HCT116 (cell line): ENCODE results near the gene ASAP2. TPM values are rescaled to one million over a fixed set of nuclear protein-coding genes. Genes with fewer than 3 reads are reported as not detected.

Source experiments
- ATAC-seq: fragments of 200-7000 bp; cut with Tn5 transposase; 2 replicates; pipeline ENCODE4 v1.9.1; 2020; ENCODE audit warnings: mild to moderate bottlenecking, moderate library complexity
- BruUV-seq: library from RNA; stranded (reverse); fragments of 400-500 nt; replicated peaks from 2 replicates; lab custom pipeline; 2021; lab: Mats Ljungman, UMichigan
- CTCF ChIA-PET: fragments of 300-600 bp; sonication (Branson Sonifier 250); formaldehyde crosslinking; loops from one replicate; lab custom pipeline; 2021; ENCODE audit warnings: antibody characterized with exemption; lab: Charles Lee
- POLR2A ChIA-PET: fragments of 300-600, 350-600 bp; sonication (Branson Sonifier 250); formaldehyde crosslinking; loops from one replicate; lab custom pipeline; 2021; ENCODE audit warnings: antibody characterized with exemption; lab: Charles Lee
- RAD21 ChIA-PET, 2 experiments: fragments of 300-600 bp; sonication (Branson Sonifier 250); formaldehyde crosslinking; loops; one replicate each; lab custom pipeline; 2023; ENCODE audit warnings: low total read pairs in 2 of 2; ENCODE audit not compliant: uncharacterized antibody in 2 of 2, unreplicated experiment in 2 of 2, low non-redundant PET in 1 of 2; lab: Charles Lee
- DNase-seq: peaks from one replicate; pipeline ENCODE4 v3.0.0-alpha.2; 2010; ENCODE audit warnings: low read depth, low spot score
- H2AFZ ChIP-seq: fragments of 200-600 bp; shearing (Covaris generic), sonication (generic); 2 replicates; pipeline ENCODE4 v1.6.1; 2017; ENCODE audit warnings: low read depth, mixed run types, mixed read lengths, antibody characterized with exemption, low read length; ENCODE audit not compliant: poor library complexity, severe bottlenecking
- H3K27ac ChIP-seq: 2 replicates; pipeline ENCODE4 v1.5.1; 2012; ENCODE audit warnings: low read depth, low read length
- H3K27me3 ChIP-seq: fragments of 200-600 bp; sonication (generic); 2 replicates; pipeline ENCODE4 v1.6.1; 2016; ENCODE audit warnings: mixed run types, low read length, mixed read lengths; ENCODE audit not compliant: insufficient read depth
- H3K36me3 ChIP-seq, 2 experiments: fragments of 200-500 bp in 1 of 2; fragments of 200-600 bp in 1 of 2; sonication (Bioruptor generic) in 1 of 2; sonication (generic) in 1 of 2; 2 replicates each; pipeline versions ENCODE4 v1.5.1 to v1.6.1; 2014 to 2016; ENCODE audit warnings: low read length in 2 of 2, inconsistent platforms in 1 of 2, mixed read lengths in 1 of 2, mixed run types in 1 of 2; ENCODE audit not compliant: insufficient read depth in 2 of 2, control insufficient read depth in 1 of 2
- H3K4me1 ChIP-seq, 2 experiments: fragments of 200-600 bp in 1 of 2; sonication (generic) in 1 of 2; 2 replicates each; pipeline versions ENCODE4 v1.5.1 to v1.6.1; 2012 to 2017; ENCODE audit warnings: low read length in 2 of 2, inconsistent platforms in 1 of 2, mild to moderate bottlenecking in 1 of 2, mixed read lengths in 1 of 2, mixed run types in 1 of 2, moderate library complexity in 1 of 2; ENCODE audit not compliant: insufficient read depth in 2 of 2, control insufficient read depth in 1 of 2
- H3K4me2 ChIP-seq: fragments of 200-600 bp; sonication (generic); 2 replicates; pipeline ENCODE4 v1.6.1; 2017; ENCODE audit warnings: mixed run types, low read length, mixed read lengths
- H3K4me3 ChIP-seq, 2 experiments: fragments of 200-600 bp in 1 of 2; sonication (generic) in 1 of 2; replicated peaks in 1 of 2; 2 replicates each; pipeline ENCODE4 v1.5.1; 2011 to 2016; ENCODE audit warnings: low read length in 2 of 2, control low read depth in 1 of 2, low read depth in 1 of 2, mild to moderate bottlenecking in 1 of 2, mixed read lengths in 1 of 2, mixed run types in 1 of 2
- H3K79me2 ChIP-seq: fragments of 200-600 bp; sonication (generic); 2 replicates; pipeline ENCODE4 v1.6.1; 2017; ENCODE audit warnings: mild to moderate bottlenecking, mixed run types, low read length, moderate library complexity, mixed read lengths; ENCODE audit not compliant: insufficient read depth
- H3K9ac ChIP-seq: fragments of 200-600 bp; sonication (generic); 2 replicates; pipeline ENCODE4 v1.6.1; 2016; ENCODE audit warnings: low read length, mixed read lengths
- H3K9me2 ChIP-seq: fragments of 200-600 bp; sonication (generic), shearing (Covaris generic); 2 replicates; pipeline ENCODE4 v1.6.1; 2017; ENCODE audit warnings: mixed run types, mild to moderate bottlenecking, moderate library complexity; ENCODE audit not compliant: insufficient read depth
- H3K9me3 ChIP-seq, 2 experiments: fragments of 200-500 bp in 1 of 2; fragments of 200-600 bp in 1 of 2; sonication (Bioruptor generic) in 1 of 2; sonication (generic) in 1 of 2; 2 replicates each; pipeline ENCODE4 v1.6.1; 2014 to 2017; ENCODE audit warnings: low read length in 2 of 2, mixed read lengths in 2 of 2, inconsistent platforms in 1 of 2, low read depth in 1 of 2, mild to moderate bottlenecking in 1 of 2, mixed run types in 1 of 2, moderate library complexity in 1 of 2; ENCODE audit not compliant: control insufficient read depth in 1 of 2, insufficient read depth in 1 of 2
- H4K20me1 ChIP-seq: fragments of 200-600 bp; sonication (generic), shearing (Covaris generic); 2 replicates; pipeline ENCODE4 v1.6.1; 2017; ENCODE audit warnings: mixed run types, mild to moderate bottlenecking, moderate library complexity; ENCODE audit not compliant: insufficient read depth
- CEBPB ChIP-seq: IDR thresholded peaks from 2 replicates; pipeline ENCODE4 v1.6.1; 2012; ENCODE audit warnings: low read depth
- CTCF ChIP-seq, 3 experiments: fragments of 200-600 bp in 1 of 3; sonication (generic) in 1 of 3; IDR thresholded peaks in 2 of 3; conservative IDR thresholded peaks in 1 of 3; 2 replicates each; pipeline ENCODE4 v1.5.1; 2012 to 2017; ENCODE audit warnings: low read depth in 2 of 3, low read length in 2 of 3, antibody characterized with exemption in 1 of 3, borderline replicate concordance in 1 of 3, control low read depth in 1 of 3, mild to moderate bottlenecking in 1 of 3, mixed read lengths in 1 of 3, mixed run types in 1 of 3, moderate library complexity in 1 of 3; ENCODE audit not compliant: insufficient read depth in 1 of 3
- MAX ChIP-seq: IDR thresholded peaks from 2 replicates; pipeline ENCODE4 v1.6.1; 2012
- POLR2AphosphoS5 ChIP-seq: IDR thresholded peaks from 2 replicates; pipeline ENCODE4 v1.6.1; 2011; ENCODE audit warnings: mild to moderate bottlenecking, low read depth, low read length, moderate library complexity
- RAD21 ChIP-seq: IDR thresholded peaks from 2 replicates; pipeline ENCODE4 v1.6.1; 2012; ENCODE audit warnings: low read depth, mild to moderate bottlenecking
- ZNF274 ChIP-seq: fragments of 200-500 bp; sonication (Bioruptor generic); IDR thresholded peaks from 2 replicates; pipeline ENCODE4 v1.6.1; 2014; ENCODE audit warnings: mild to moderate bottlenecking, low read depth, low read length, inconsistent platforms
- intact Hi-C: fragments of 100-400 bp; cut with micrococcal nuclease; formaldehyde crosslinking; loops from 2 replicates; pipeline ENCODE4 v1.10.0; 2022
- total RNA-seq: library from RNA; stranded (reverse); gene quantifications from one replicate; pipeline ENCODE4 v1.2.1, GENCODE V29; 2021; ENCODE audit not compliant: unreplicated experiment

The ASAP2 gene
- total RNA-seq, 1 experiment from 2014 or later: 16.5 TPM

- TF ChIP-seq CTCF (IDR thresholded peaks at IDR 0.05 in 2 of 3, conservative IDR thresholded peaks at IDR 0.05 in 1 of 3; ENCODE audit: borderline replicate concordance in 1 of 3, insufficient read depth in 1 of 3, low read depth in 2 of 3, low read length in 2 of 3): no peak
- no peak for TF ChIP-seq CEBPB
- TF ChIP-seq POLR2AphosphoS5: peak; percentile 74
- no peak for TF ChIP-seq RAD21
- TF ChIP-seq, all 23 proteins: peak for 11
Observed at GRCh38 chr2:9423100-9423921, 216.7 kb downstream of the ASAP2 start, which contains the start of the genes CPSF3 and ITGB1BP1 (continued).

- no peaks in the 10 kb centered on the region for H3K36me3 ChIP-seq
- H4K20me1 ChIP-seq: no peaks in the 10 kb centered on the region
- H3K4me2 ChIP-seq: peak overlapping the region; percentile 98
- TF ChIP-seq ZNF274: no peak
- no peak for TF ChIP-seq MAX
- no peaks in the 10 kb centered on the region for H3K9me3 ChIP-seq
- peaks cover 13 to 28% of the 10 kb centered on the region in 2 experiments; a peak in 3 of 4 replicates for H3K4me1 ChIP-seq
- H3K9ac ChIP-seq: peak overlapping the region; percentile 99
- no peak for ATAC-seq
- no peaks in the 10 kb centered on the region for H3K9me2 ChIP-seq
- H3K27ac ChIP-seq: peak overlapping the region; percentile 84
- intact Hi-C loops: loop anchor here (1.0 kb wide), 2 partner anchors 37 to 282 kb away; no protein-coding TSS in a partner anchor
- ChIA-PET CTCF (no interaction called here), POLR2A (interaction anchor here (0.5 kb wide), 1 partner anchor 207 kb away, joined by 3 read pairs; the partner anchor contains the start of gene YWHAQ), RAD21 (no interaction called here)
- H3K27me3 ChIP-seq: no peaks in the 10 kb centered on the region
- BruUV-seq: TSS peak; percentile 81
- no peak overlapping the region for H2AFZ ChIP-seq
- no peak for DNase-seq
- H3K4me3 ChIP-seq: peak overlapping the region; percentile 57 to 99
- H3K79me2 ChIP-seq: peaks cover 60% of the 10 kb centered on the region
Observed at GRCh38 chr2:9423922-9424272, 217.3 kb downstream of the ASAP2 start.
